Tibial nerve (tissue), 4 donors: ENCODE measurements around the gene CNN1. TPM values are rescaled to one million over a fixed set of nuclear protein-coding genes. Genes with fewer than 3 reads are reported as not detected.
A peak's percentile ranks its signal among the peaks of the same experiment; 100 is the strongest.

ENCODE experiments used
- DNase-seq, 2 donors: peaks; one replicate each; pipeline ENCODE4 v3.0.0-alpha.2; 2019; ENCODE audit warnings: low spot score in 2 of 2
- H3K27ac ChIP-seq, 4 donors: fragments of 200-600 bp; sonication (generic) in 3 of 4; one replicate each; pipeline ENCODE4 v1.5.1; 2017 to 2019; ENCODE audit warnings: mild to moderate bottlenecking in 1 of 4
- H3K27me3 ChIP-seq, 2 donors: fragments of 200-600 bp; sonication (generic) in 1 of 2; one replicate each; pipeline versions ENCODE4 v1.5.1 to v1.6.0; 2017 to 2019
- H3K36me3 ChIP-seq, 3 donors: fragments of 200-600 bp; sonication (generic); one replicate each; pipeline ENCODE4 v1.5.1; 2018 to 2019
- H3K4me1 ChIP-seq, 4 donors: fragments of 200-600 bp; sonication (generic) in 3 of 4; one replicate each; pipeline ENCODE4 v1.5.1; 2017 to 2019
- H3K4me3 ChIP-seq, 4 donors: fragments of 200-600 bp; sonication (generic) in 3 of 4; one replicate each; pipeline ENCODE4 v1.5.1; 2017 to 2019; ENCODE audit warnings: mild to moderate bottlenecking in 1 of 4, moderate library complexity in 1 of 4
- H3K9me3 ChIP-seq, 4 donors: fragments of 200-600 bp; sonication (generic) in 3 of 4; one replicate each; pipeline ENCODE4 v1.5.1; 2017 to 2019
- EP300 ChIP-seq, 2 donors: sonication (generic); formaldehyde crosslinking; IDR thresholded peaks; one replicate each; pipeline ENCODE4 v1.6.1; 2017; ENCODE audit warnings: antibody characterized with exemption in 2 of 2, mild to moderate bottlenecking in 1 of 2
- POLR2A ChIP-seq, 2 donors: fragments of 450-650 bp; IDR thresholded peaks; one replicate each; pipeline ENCODE4 v1.6.1; 2017; ENCODE audit warnings: antibody characterized with exemption in 2 of 2, mild to moderate bottlenecking in 2 of 2, moderate library complexity in 2 of 2
- WGBS, 2 donors: methylation state at CpG; one replicate each; pipeline ENCODE4 v1.1.5; 2018; 5-methylcytosine and 5-hydroxymethylcytosine counted together
- total RNA-seq, 4 donors: library from RNA; depleted of rRNA; stranded (reverse); fragments of >200 nt; gene quantifications; one replicate each; pipeline ENCODE4 v1.1.0, GENCODE V29; 2016
- TF ChIP-seq, protein P1 (sequence below), 5 experiments: fragments of 200-600 bp in 3 of 5; fragments of 450-650 bp in 2 of 5; sonication (generic) in 3 of 5; IDR thresholded peaks; one replicate each; pipeline ENCODE4 v1.5.1; 2016 to 2019; ENCODE audit warnings: antibody characterized with exemption in 5 of 5, mild to moderate bottlenecking in 3 of 5, moderate library complexity in 2 of 5

CNN1 gene
- total RNA-seq, 4 donors from 2014 or later = 21.3 to 43.3 (median 27.3) TPM

DNA sequence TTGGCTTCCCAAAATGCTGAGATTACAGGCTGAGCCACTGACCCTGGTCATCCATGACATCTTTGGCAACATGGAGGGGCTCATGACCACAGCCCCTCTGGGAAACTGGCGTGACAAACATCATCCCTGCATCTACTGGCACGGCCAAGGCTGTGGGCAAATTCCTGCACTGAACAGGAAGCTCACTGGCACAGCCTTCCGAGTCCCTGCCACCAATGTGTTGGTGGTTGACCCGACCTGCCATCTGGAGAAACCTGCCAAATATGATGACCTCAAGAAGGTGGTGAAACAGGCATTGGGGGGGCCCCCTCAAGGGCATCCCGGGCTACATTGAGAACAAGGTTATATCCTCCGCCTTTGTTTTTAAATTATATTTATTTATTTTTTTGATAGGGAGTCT is 47.7 kb downstream of the CNN1 start:
- Histone ChIP-seq H3K36me3 (no peaks in the 10 kb centered on the region), H3K27me3 (no peaks in the 10 kb centered on the region), H3K4me1 (peaks cover 0 to 13% (median 7%) of the 10 kb centered on the region in 4 donors), H3K27ac (no peak overlapping the region), H3K9me3 (no peaks in the 10 kb centered on the region), H3K4me3 (no peak overlapping the region)
- 71 to 78% methylated on average over 6 of the region's 6 CpGs for WGBS, 2 donors
- no peak for DNase-seq
- no peak for TF ChIP-seq EP300 (IDR thresholded peaks at IDR 0.05)

DNA sequence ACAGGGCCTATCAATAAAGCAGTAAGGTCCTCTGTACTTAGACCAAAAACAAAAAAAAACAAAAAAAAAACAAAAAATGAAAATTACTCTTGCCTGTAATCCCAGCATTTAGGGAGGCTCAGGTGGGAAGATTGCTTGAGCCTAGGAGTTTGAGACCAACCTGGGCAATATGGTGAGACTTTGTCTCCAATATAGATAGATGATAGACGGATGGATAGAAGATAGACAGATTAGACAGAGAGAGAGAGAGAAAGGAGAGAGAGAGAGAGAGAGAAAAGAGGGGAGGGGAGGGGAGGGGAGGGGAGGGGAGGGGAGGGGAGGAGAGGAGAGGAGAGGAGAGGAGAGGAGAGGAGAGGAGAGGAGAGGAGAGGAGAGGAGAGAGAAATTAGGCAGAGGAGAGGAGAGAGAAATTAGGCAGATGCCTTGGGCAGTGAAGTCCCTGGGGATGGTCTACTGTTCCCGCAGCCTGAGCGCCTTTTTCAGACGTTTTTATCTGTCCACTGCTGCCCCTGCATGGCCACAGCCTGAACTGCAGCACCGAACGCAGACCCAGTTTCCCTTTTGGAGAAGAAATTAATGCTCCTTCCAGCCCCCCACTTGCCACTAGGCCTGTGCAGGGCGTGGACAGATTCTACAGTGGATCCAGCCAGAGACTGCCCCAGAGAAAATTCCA is 48.8 kb downstream of the CNN1 start:
- TF ChIP-seq POLR2A (IDR thresholded peaks at IDR 0.05) (no peak), EP300 (IDR thresholded peaks at IDR 0.05) (peak in 1 of 2 donors; percentile 27)
- TF ChIP-seq, protein P1, sequence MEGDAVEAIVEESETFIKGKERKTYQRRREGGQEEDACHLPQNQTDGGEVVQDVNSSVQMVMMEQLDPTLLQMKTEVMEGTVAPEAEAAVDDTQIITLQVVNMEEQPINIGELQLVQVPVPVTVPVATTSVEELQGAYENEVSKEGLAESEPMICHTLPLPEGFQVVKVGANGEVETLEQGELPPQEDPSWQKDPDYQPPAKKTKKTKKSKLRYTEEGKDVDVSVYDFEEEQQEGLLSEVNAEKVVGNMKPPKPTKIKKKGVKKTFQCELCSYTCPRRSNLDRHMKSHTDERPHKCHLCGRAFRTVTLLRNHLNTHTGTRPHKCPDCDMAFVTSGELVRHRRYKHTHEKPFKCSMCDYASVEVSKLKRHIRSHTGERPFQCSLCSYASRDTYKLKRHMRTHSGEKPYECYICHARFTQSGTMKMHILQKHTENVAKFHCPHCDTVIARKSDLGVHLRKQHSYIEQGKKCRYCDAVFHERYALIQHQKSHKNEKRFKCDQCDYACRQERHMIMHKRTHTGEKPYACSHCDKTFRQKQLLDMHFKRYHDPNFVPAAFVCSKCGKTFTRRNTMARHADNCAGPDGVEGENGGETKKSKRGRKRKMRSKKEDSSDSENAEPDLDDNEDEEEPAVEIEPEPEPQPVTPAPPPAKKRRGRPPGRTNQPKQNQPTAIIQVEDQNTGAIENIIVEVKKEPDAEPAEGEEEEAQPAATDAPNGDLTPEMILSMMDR (IDR thresholded peaks at IDR 0.05) = peak; percentile 86 to 91 (median 89)
- Histone ChIP-seq H3K27ac (peak overlapping the region in 1 of 4 donors; percentile 6), H3K4me3 (no peak overlapping the region), H3K4me1 (peaks cover 0 to 5% (median under 1%) of the 10 kb centered on the region in 4 donors), H3K36me3 (no peaks in the 10 kb centered on the region), H3K9me3 (no peaks in the 10 kb centered on the region), H3K27me3 (no peaks in the 10 kb centered on the region)
- WGBS, 2 donors = 1 to 2% methylated on average over 7 of the region's 7 CpGs
- DNase-seq = peak; percentile 71 to 90

DNA sequence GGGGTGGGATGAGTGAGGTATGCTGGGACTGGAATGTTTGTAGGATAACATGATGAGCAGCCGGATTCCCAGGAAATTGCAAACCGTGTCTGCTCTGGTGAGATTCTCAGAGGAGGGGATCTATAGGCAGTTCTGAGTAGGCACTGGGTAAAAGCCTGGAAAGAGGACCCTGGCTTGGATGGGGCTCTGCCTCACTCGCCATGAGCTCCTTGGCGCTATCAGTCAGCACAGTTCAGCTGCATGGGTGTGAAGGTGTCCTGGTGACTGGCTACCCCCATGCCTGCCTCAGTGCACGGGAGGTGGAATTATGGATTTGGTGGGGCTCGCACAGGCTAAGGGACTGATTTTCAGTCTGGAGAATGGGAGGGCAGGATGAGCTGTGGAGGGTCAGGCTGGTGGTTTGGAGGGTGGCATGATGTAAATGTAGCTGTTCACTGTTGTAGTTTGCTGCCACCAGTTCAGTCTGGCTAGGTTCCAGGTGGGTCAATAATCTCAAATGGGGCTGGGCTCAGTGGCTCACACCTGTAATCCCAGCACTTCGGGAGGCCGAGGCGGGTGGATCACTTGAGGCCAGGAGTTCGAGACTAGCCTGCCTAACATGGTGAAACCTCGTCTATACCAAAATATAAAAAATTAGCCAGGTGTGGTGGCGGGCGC is 49.5 kb downstream of the CNN1 start:
- H3K27ac ChIP-seq = peak overlapping the region in 1 of 4 donors; percentile 6
- peaks cover 0 to 5% (median 0%) of the 10 kb centered on the region in 4 donors for H3K4me1 ChIP-seq
- no peak for TF ChIP-seq EP300 (IDR thresholded peaks at IDR 0.05)
- TF ChIP-seq, protein P1 (IDR thresholded peaks at IDR 0.05) = peak in 2 of 5 experiments; percentile 2 to 12
- no peak for TF ChIP-seq POLR2A (IDR thresholded peaks at IDR 0.05)
- DNase-seq = no peak
- no peaks in the 10 kb centered on the region for H3K27me3 ChIP-seq
- H3K9me3 ChIP-seq = no peaks in the 10 kb centered on the region
- 62 to 66% methylated on average over 13 of the region's 13 CpGs for WGBS, 2 donors
- H3K4me3 ChIP-seq = no peak overlapping the region
- no peaks in the 10 kb centered on the region for H3K36me3 ChIP-seq

DNA sequence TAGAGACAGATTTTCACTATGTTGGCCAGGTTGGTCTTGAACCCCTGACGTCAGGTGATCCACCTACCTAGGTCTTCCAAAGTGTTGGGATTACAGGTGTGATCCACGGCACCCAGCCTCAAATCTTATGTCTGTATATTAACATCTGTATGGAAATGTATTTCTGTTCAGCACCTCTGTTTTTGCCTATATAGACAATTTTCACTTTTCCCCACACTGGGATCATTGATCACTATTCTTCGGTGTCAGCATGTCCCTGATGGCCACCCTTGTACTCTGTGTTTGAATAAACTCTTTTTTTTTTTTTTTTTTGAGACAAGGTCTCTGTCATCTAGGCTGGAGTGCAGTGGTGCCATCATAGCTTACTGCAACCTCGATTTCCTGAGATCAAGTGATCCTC is 55.4 kb downstream of the CNN1 start:
- no peak for DNase-seq

DNA sequence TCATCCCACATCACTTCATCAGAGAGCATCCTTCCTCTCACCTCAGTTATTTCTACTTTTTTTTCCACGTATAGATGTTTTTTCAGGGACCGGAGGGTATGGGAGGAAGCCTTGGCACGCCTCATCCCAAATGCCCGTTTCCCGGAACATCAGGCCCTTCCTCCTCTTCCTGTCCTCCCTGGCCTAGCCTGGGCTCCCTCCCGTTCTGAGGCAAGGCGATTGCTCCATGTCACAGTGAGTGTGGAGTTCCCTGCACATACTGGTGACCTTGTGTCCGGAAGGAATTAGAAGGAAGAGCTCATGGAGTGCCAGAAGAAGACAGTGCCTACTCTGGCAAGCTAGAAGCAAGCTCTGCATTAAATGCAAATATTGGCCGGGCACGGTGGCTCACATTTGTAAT is 57.5 kb downstream of the CNN1 start:
- Histone ChIP-seq H3K27me3 (no peaks in the 10 kb centered on the region), H3K9me3 (no peaks in the 10 kb centered on the region), H3K4me1 (peaks cover 0 to 31% (median 10%) of the 10 kb centered on the region in 4 donors), H3K36me3 (peaks cover 0 to 9% (median 0%) of the 10 kb centered on the region in 3 donors), H3K4me3 (no peak overlapping the region), H3K27ac (peak overlapping the region in 1 of 4 donors; percentile 93)
- DNase-seq = no peak
- TF ChIP-seq EP300 (IDR thresholded peaks at IDR 0.05) (no peak), POLR2A (IDR thresholded peaks at IDR 0.05) (no peak)
- TF ChIP-seq, protein P1 (IDR thresholded peaks at IDR 0.05) = no peak
- WGBS, 2 donors = 77 to 88% methylated on average over 10 of the region's 10 CpGs

More for the DNA sequence above, 55.4 kb downstream of the CNN1 start:
- Histone ChIP-seq H3K27ac (no peak overlapping the region), H3K36me3 (no peaks in the 10 kb centered on the region), H3K9me3 (no peaks in the 10 kb centered on the region), H3K27me3 (no peaks in the 10 kb centered on the region), H3K4me1 (peaks cover 0 to 18% (median 9%) of the 10 kb centered on the region in 4 donors), H3K4me3 (no peak overlapping the region)
- WGBS, 2 donors = 87 to 90% methylated on average over 4 of the region's 4 CpGs
- TF ChIP-seq POLR2A (IDR thresholded peaks at IDR 0.05) (no peak), EP300 (IDR thresholded peaks at IDR 0.05) (no peak)
- TF ChIP-seq, protein P1 (IDR thresholded peaks at IDR 0.05) = no peak
